ENCODE measurements around the gene RIPOR2.

RIPOR2 gene

GRCh38 chr6:24933868-24934401, 1.8 kb downstream of the RIPOR2 start:
- 48 to 51% methylated on average over 7 of the region's 7 CpGs for WGBS, 2 experiments
- H3K4me3 ChIP-seq (ENCODE audit: insufficient read depth, low read depth, low read length), result no peak overlapping the region
- H3K27me3 ChIP-seq (ENCODE audit: control insufficient read depth, insufficient read depth, low read length, poor library complexity, severe bottlenecking), result no peaks in the 10 kb centered on the region
- H3K9me3 ChIP-seq (ENCODE audit: control insufficient read depth, low read length), result no peaks in the 10 kb centered on the region
- H3K4me1 ChIP-seq (ENCODE audit: control insufficient read depth, insufficient read depth, low read length), result peaks cover 24% of the 10 kb centered on the region
- H3K36me3 ChIP-seq (ENCODE audit: control insufficient read depth, insufficient read depth, low read length), result no peaks in the 10 kb centered on the region
- H3K27ac ChIP-seq (ENCODE audit: insufficient read depth, low read depth, low read length, poor library complexity, severe bottlenecking), result no peak overlapping the region

DNA sequence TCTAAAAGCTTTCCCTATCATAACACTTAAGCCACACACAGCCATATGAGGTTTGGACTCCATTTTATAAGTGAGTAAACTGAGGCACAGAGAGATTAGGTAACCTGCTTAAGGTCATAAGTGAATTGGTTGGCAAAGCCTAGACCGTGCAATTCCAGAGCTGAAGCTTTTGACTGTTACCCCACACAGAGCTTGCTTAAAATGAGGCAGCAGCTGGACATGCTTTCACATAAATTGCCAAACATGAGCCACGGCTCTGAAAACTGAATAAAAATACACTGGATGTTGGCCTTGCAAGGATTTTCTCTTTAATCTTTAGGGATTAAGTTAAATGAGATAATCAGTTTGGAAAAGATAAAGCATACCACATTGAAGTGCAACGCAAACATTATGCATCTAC, 2.5 kb downstream of the RIPOR2 start:
- H3K4me1 ChIP-seq (ENCODE audit: control insufficient read depth, insufficient read depth, low read length), result peaks cover 24% of the 10 kb centered on the region
- no peaks in the 10 kb centered on the region for H3K36me3 ChIP-seq (ENCODE audit: control insufficient read depth, insufficient read depth, low read length)
- WGBS, 2 experiments, result 91 to 93% methylated on average over 3 of the region's 3 CpGs
- no peaks in the 10 kb centered on the region for H3K27me3 ChIP-seq (ENCODE audit: control insufficient read depth, insufficient read depth, low read length, poor library complexity, severe bottlenecking)
- no peaks in the 10 kb centered on the region for H3K9me3 ChIP-seq (ENCODE audit: control insufficient read depth, low read length)
- H3K27ac ChIP-seq (ENCODE audit: insufficient read depth, low read depth, low read length, poor library complexity, severe bottlenecking), result no peak overlapping the region
- no peak overlapping the region for H3K4me3 ChIP-seq (ENCODE audit: insufficient read depth, low read depth, low read length)

GRCh38 chr6:24932832-24933231, 2.9 kb downstream of the RIPOR2 start:
- Histone ChIP-seq H3K9me3 (ENCODE audit: control insufficient read depth, low read length) (no peaks in the 10 kb centered on the region), H3K27me3 (ENCODE audit: control insufficient read depth, insufficient read depth, low read length, poor library complexity, severe bottlenecking) (no peaks in the 10 kb centered on the region), H3K27ac (ENCODE audit: insufficient read depth, low read depth, low read length, poor library complexity, severe bottlenecking) (no peak overlapping the region), H3K36me3 (ENCODE audit: control insufficient read depth, insufficient read depth, low read length) (no peaks in the 10 kb centered on the region), H3K4me3 (ENCODE audit: insufficient read depth, low read depth, low read length) (no peak overlapping the region), H3K4me1 (ENCODE audit: control insufficient read depth, insufficient read depth, low read length) (peaks cover 24% of the 10 kb centered on the region)
- WGBS, 2 experiments, result 88% methylated on average over 2 of the region's 3 CpGs

DNA sequence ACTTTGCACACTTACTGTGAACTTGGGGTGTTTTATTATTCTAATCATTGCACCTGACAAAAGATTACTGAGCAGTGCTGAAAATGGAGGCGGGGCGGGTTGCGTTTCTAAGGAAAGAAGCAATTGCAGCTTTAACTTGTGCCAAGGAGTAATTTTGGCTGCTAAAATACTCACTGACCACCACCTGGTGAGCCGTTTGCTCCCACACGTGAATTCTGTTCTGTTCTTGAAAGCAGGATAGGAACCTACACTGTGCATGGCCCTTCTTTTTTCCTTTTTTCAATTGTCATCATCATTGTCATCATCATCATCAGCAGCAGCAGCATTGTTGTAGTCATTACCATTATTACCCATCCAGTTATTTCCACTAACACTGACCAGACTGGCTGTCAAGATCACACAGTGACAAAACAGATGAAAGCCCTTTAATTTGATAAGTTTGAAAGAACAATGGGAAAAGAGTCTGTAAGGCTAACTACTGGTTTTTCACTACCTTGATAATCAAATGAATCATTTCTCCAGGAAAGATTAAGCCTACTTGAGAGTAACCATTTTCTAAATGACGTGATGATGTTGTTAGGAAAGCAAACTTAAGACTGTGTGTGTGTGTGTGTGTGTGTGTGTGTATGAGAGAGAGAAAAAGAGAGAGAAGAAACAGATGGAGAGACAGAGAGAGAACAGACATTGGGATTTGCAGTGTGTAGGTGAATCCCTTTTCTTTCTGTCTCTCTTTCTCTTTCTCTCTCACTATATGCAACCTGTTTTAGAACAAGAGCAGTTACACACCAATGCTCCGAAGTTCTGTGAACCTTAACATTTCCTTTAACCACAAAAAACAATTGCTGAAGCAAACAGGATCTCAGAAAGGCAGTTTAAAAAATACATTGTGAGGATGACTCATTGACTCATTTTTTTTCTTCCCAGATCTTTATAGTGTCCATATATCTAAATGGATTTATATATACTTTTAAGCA, 3.8 kb downstream of the RIPOR2 start:
- Histone ChIP-seq H3K27ac (ENCODE audit: insufficient read depth, low read depth, low read length, poor library complexity, severe bottlenecking) (no peak overlapping the region), H3K27me3 (ENCODE audit: control insufficient read depth, insufficient read depth, low read length, poor library complexity, severe bottlenecking) (no peaks in the 10 kb centered on the region), H3K4me3 (ENCODE audit: insufficient read depth, low read depth, low read length) (no peak overlapping the region), H3K36me3 (ENCODE audit: control insufficient read depth, insufficient read depth, low read length) (no peaks in the 10 kb centered on the region), H3K4me1 (ENCODE audit: control insufficient read depth, insufficient read depth, low read length) (peaks cover 24% of the 10 kb centered on the region), H3K9me3 (ENCODE audit: control insufficient read depth, low read length) (no peaks in the 10 kb centered on the region)
- WGBS, 2 experiments, result 72 to 75% methylated on average over 7 of the region's 7 CpGs

DNA sequence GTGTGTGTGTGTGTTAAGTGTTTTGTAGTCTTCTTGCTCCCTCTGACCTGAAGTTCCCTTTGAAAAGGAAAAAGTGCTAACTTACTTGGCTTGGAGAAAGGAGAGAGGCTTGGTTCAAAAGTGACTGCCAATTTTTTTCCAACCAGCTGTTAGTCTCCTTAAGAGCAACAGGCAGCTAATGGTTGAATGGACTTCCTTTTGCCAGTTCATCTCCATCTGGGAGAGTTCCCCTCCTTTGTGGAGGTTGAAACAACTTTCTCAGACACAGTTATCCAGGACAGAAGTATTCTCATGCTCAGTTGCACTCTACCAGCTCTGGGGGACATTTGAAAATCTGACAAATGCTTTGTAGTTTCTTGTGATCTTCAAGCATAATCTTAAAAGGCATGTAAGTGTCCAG, 4.5 kb downstream of the RIPOR2 start:
- H3K27me3 ChIP-seq (ENCODE audit: control insufficient read depth, insufficient read depth, low read length, poor library complexity, severe bottlenecking), result no peaks in the 10 kb centered on the region
- no peak overlapping the region for H3K27ac ChIP-seq (ENCODE audit: insufficient read depth, low read depth, low read length, poor library complexity, severe bottlenecking)
- H3K36me3 ChIP-seq (ENCODE audit: control insufficient read depth, insufficient read depth, low read length), result no peaks in the 10 kb centered on the region
- H3K4me3 ChIP-seq (ENCODE audit: insufficient read depth, low read depth, low read length), result no peak overlapping the region
- no peaks in the 10 kb centered on the region for H3K9me3 ChIP-seq (ENCODE audit: control insufficient read depth, low read length)
- H3K4me1 ChIP-seq (ENCODE audit: control insufficient read depth, insufficient read depth, low read length), result peaks cover 24% of the 10 kb centered on the region

GRCh38 chr6:24930431-24930871, 5.3 kb downstream of the RIPOR2 start:
- H3K9me3 ChIP-seq (ENCODE audit: control insufficient read depth, low read length), result no peaks in the 10 kb centered on the region
- H3K4me3 ChIP-seq (ENCODE audit: insufficient read depth, low read depth, low read length), result no peak overlapping the region
- 38 to 43% methylated on average over 2 of the region's 2 CpGs for WGBS, 2 experiments
- peak overlapping the region; percentile 33 for H3K27ac ChIP-seq (ENCODE audit: insufficient read depth, low read depth, low read length, poor library complexity, severe bottlenecking)
- H3K4me1 ChIP-seq (ENCODE audit: control insufficient read depth, insufficient read depth, low read length), result peaks cover 24% of the 10 kb centered on the region
- H3K27me3 ChIP-seq (ENCODE audit: control insufficient read depth, insufficient read depth, low read length, poor library complexity, severe bottlenecking), result no peaks in the 10 kb centered on the region
- no peaks in the 10 kb centered on the region for H3K36me3 ChIP-seq (ENCODE audit: control insufficient read depth, insufficient read depth, low read length)

- Histone ChIP-seq H3K4me3 (ENCODE audit: insufficient read depth, low read depth, low read length) (no peak overlapping the region), H3K9me3 (ENCODE audit: control insufficient read depth, low read length) (no peaks in the 10 kb centered on the region), H3K27me3 (ENCODE audit: control insufficient read depth, insufficient read depth, low read length, poor library complexity, severe bottlenecking) (no peaks in the 10 kb centered on the region), H3K4me1 (ENCODE audit: control insufficient read depth, insufficient read depth, low read length) (peaks cover 32% of the 10 kb centered on the region), H3K27ac (ENCODE audit: insufficient read depth, low read depth, low read length, poor library complexity, severe bottlenecking) (no peak overlapping the region), H3K36me3 (ENCODE audit: control insufficient read depth, insufficient read depth, low read length) (no peaks in the 10 kb centered on the region)
- 92 to 93% methylated on average over 1 of the region's 1 CpG for WGBS, 2 experiments
Measured at GRCh38 chr6:24929242-24929641, 6.5 kb downstream of the RIPOR2 start.

DNA sequence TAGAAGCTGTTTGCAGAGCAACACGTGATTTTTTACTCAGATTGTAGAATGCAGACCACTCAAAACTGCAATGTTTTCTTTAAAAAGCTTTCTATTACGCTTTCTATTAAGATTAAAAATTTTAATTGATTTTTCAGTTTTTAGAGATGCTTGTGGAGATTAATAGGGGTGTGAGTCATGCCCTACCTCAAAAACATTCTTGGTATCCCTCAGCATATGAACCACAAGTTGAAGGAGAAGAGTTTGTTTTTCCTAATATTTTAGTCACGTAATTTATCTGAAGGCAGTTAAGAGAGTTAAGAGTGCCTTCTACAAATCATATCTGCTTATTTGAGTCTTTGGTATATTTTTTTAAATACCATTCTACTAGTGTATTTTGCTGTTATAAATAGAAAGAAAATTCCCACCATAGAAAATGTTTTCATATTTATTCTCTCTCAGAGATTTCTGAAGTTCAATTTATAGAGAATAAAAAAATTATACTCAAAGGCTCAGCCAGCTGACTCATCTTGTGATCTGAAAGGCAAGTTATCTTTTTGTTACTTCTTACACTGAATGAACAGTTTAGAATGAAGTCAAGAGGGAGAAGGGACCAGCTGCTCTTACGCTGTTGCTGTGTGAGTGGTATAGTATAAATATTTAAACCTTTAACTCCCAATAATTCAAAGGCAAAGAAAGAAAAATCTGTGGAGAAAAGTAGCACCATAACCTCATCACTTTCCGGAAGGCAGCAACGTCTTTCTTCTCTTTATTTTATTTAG, 7.6 kb downstream of the RIPOR2 start:
- no peaks in the 10 kb centered on the region for H3K36me3 ChIP-seq (ENCODE audit: control insufficient read depth, insufficient read depth, low read length)
- no peaks in the 10 kb centered on the region for H3K9me3 ChIP-seq (ENCODE audit: control insufficient read depth, low read length)
- H3K27ac ChIP-seq (ENCODE audit: insufficient read depth, low read depth, low read length, poor library complexity, severe bottlenecking), result no peak overlapping the region
- peaks cover 38% of the 10 kb centered on the region for H3K4me1 ChIP-seq (ENCODE audit: control insufficient read depth, insufficient read depth, low read length)
- H3K27me3 ChIP-seq (ENCODE audit: control insufficient read depth, insufficient read depth, low read length, poor library complexity, severe bottlenecking), result no peaks in the 10 kb centered on the region
- 95 to 100% methylated on average over 1 to 4 of the region's 6 CpGs for WGBS, 2 experiments
- H3K4me3 ChIP-seq (ENCODE audit: insufficient read depth, low read depth, low read length), result no peak overlapping the region

GRCh38 chr6:24927277-24927955, 8.3 kb downstream of the RIPOR2 start:
- Histone ChIP-seq H3K27ac (ENCODE audit: insufficient read depth, low read depth, low read length, poor library complexity, severe bottlenecking) (no peak overlapping the region), H3K4me1 (ENCODE audit: control insufficient read depth, insufficient read depth, low read length) (peaks cover 37% of the 10 kb centered on the region), H3K36me3 (ENCODE audit: control insufficient read depth, insufficient read depth, low read length) (no peaks in the 10 kb centered on the region), H3K9me3 (ENCODE audit: control insufficient read depth, low read length) (no peaks in the 10 kb centered on the region), H3K27me3 (ENCODE audit: control insufficient read depth, insufficient read depth, low read length, poor library complexity, severe bottlenecking) (no peaks in the 10 kb centered on the region), H3K4me3 (ENCODE audit: insufficient read depth, low read depth, low read length) (no peak overlapping the region)
- WGBS, 2 experiments, result 92% methylated on average over 3 of the region's 3 CpGs

Data from ectodermal cell (in vitro differentiated cells).